H9 (cell line): ENCODE data around the gene CTSA. TPM values are rescaled to one million over a fixed set of nuclear protein-coding genes. Genes with fewer than 3 reads are reported as not detected.

Experiments used
- DNase-seq: peaks from one replicate; pipeline ENCODE4 v3.0.0-alpha.2; 2017
- H2AFZ ChIP-seq: one replicate; pipeline ENCODE4 v1.6.1; 2013; ENCODE audit warnings: mild to moderate bottlenecking, low read length, control low read depth, moderate library complexity
- H2AK5ac ChIP-seq: 2 replicates; pipeline ENCODE4 v1.6.1; 2013; ENCODE audit warnings: low read length, control low read depth, mixed read lengths; ENCODE audit not compliant: insufficient read length
- H2BK120ac ChIP-seq: one replicate; pipeline ENCODE4 v1.6.1; 2013; ENCODE audit warnings: low read depth, mild to moderate bottlenecking, low read length, control low read depth, inconsistent platforms; ENCODE audit not compliant: poor library complexity, severe bottlenecking
- H2BK12ac ChIP-seq: 2 replicates; pipeline ENCODE4 v1.6.1; 2013; ENCODE audit warnings: low read length, control low read depth, mixed read lengths, low read depth; ENCODE audit not compliant: insufficient read length
- H2BK15ac ChIP-seq: 2 replicates; pipeline ENCODE4 v1.6.1; 2013; ENCODE audit warnings: low read depth, low read length, control low read depth
- H2BK20ac ChIP-seq: one replicate; pipeline ENCODE4 v1.6.1; 2013; ENCODE audit warnings: low read depth, mild to moderate bottlenecking, low read length, control low read depth, inconsistent platforms; ENCODE audit not compliant: poor library complexity, severe bottlenecking
- H2BK5ac ChIP-seq: 2 replicates; pipeline ENCODE4 v1.6.1; 2013; ENCODE audit warnings: low read length, control low read depth, mixed read lengths; ENCODE audit not compliant: insufficient read length
- H3K14ac ChIP-seq: 2 replicates; pipeline ENCODE4 v1.6.1; 2013; ENCODE audit warnings: low read length, control low read depth; ENCODE audit not compliant: insufficient read depth
- H3K18ac ChIP-seq: 2 replicates; pipeline ENCODE4 v1.6.1; 2013; ENCODE audit warnings: low read depth, mild to moderate bottlenecking, mixed read lengths, low read length, control low read depth; ENCODE audit not compliant: insufficient read length
- H3K23ac ChIP-seq: 2 replicates; pipeline ENCODE4 v1.6.1; 2013; ENCODE audit warnings: low read length, control low read depth, mixed read lengths, low read depth; ENCODE audit not compliant: insufficient read length
- H3K23me2 ChIP-seq: 2 replicates; pipeline ENCODE4 v1.6.1; 2013; ENCODE audit warnings: low read depth, mild to moderate bottlenecking, mixed read lengths, low read length, control low read depth; ENCODE audit not compliant: insufficient read length, poor library complexity, severe bottlenecking
- H3K27ac ChIP-seq: 2 replicates; pipeline ENCODE4 v1.5.1; 2013; ENCODE audit warnings: low read length, control low read depth, mixed read lengths, low read depth; ENCODE audit not compliant: insufficient read length
- H3K27me3 ChIP-seq: 2 replicates; pipeline ENCODE4 v1.6.1; 2013; ENCODE audit warnings: low read length, control low read depth, inconsistent platforms; ENCODE audit not compliant: insufficient read depth
- H3K4ac ChIP-seq: 2 replicates; pipeline ENCODE4 v1.6.1; 2013; ENCODE audit warnings: low read depth, mild to moderate bottlenecking, control low read depth, inconsistent platforms, low read length, moderate library complexity
- H3K4me1 ChIP-seq: 2 replicates; pipeline ENCODE4 v1.6.1; 2013; ENCODE audit warnings: low read length, control low read depth, inconsistent platforms; ENCODE audit not compliant: insufficient read depth
- H3K4me2 ChIP-seq: 2 replicates; pipeline ENCODE4 v1.6.1; 2013; ENCODE audit warnings: low read length, control low read depth, mixed read lengths; ENCODE audit not compliant: insufficient read length, insufficient read depth
- H3K56ac ChIP-seq: 2 replicates; pipeline ENCODE4 v1.6.1; 2013; ENCODE audit warnings: low read depth, mild to moderate bottlenecking, mixed read lengths, low read length, control low read depth; ENCODE audit not compliant: insufficient read length
- H3K79me1 ChIP-seq: 2 replicates; pipeline ENCODE4 v1.6.1; 2013; ENCODE audit warnings: low read depth, mild to moderate bottlenecking, moderate library complexity, low read length, control low read depth, inconsistent platforms; ENCODE audit not compliant: insufficient read depth, poor library complexity, severe bottlenecking
- H3K79me2 ChIP-seq: 2 replicates; pipeline ENCODE4 v1.6.1; 2013; ENCODE audit warnings: low read length, control low read depth, inconsistent platforms; ENCODE audit not compliant: insufficient read depth
- H3K9ac ChIP-seq: 2 replicates; pipeline ENCODE4 v1.6.1; 2013; ENCODE audit warnings: low read length, control low read depth, mixed read lengths; ENCODE audit not compliant: insufficient read length; ENCODE audit errors: extremely low read depth
- H3K9me3 ChIP-seq: one replicate; pipeline ENCODE4 v1.6.1; 2013; ENCODE audit warnings: low read depth, low read length, inconsistent platforms; ENCODE audit not compliant: control insufficient read depth
- H3T11ph ChIP-seq: one replicate; pipeline ENCODE4 v1.6.1; 2013; ENCODE audit warnings: mild to moderate bottlenecking, low read length, control low read depth, inconsistent platforms
- H4K20me1 ChIP-seq: one replicate; pipeline ENCODE4 v1.6.1; 2013; ENCODE audit not compliant: control insufficient read depth, insufficient read length, insufficient read depth
- H4K5ac ChIP-seq: 2 replicates; pipeline ENCODE4 v1.6.1; 2013; ENCODE audit warnings: low read depth, mild to moderate bottlenecking, mixed read lengths, low read length, control low read depth; ENCODE audit not compliant: insufficient read length
- H4K8ac ChIP-seq: replicated peaks from 2 replicates; pipeline ENCODE4 v1.6.1; 2013; ENCODE audit warnings: low read length, control low read depth, mixed read lengths, low read depth; ENCODE audit not compliant: insufficient read length
- H4K91ac ChIP-seq: 2 replicates; pipeline ENCODE4 v1.6.1; 2013; ENCODE audit warnings: low read depth, mild to moderate bottlenecking, moderate library complexity, mixed read lengths, low read length, control low read depth; ENCODE audit not compliant: insufficient read length
- H3K27ac Mint-ChIP-seq, 3 experiments: 2 replicates in 2 of 3; 3 replicates in 1 of 3; pipeline ENCODE4 v1.8.0; 2020 to 2021; ENCODE audit warnings: mixed read lengths in 3 of 3, mild to moderate bottlenecking in 1 of 3, moderate library complexity in 1 of 3
- H3K27me3 Mint-ChIP-seq: 2 replicates; pipeline ENCODE4 v1.8.0; 2021; ENCODE audit warnings: low read depth, mild to moderate bottlenecking, moderate library complexity, mixed read lengths
- H3K36me3 Mint-ChIP-seq, 3 experiments: 2 replicates in 2 of 3; 3 replicates in 1 of 3; pipeline ENCODE4 v1.8.0; 2020 to 2021; ENCODE audit warnings: low read depth in 3 of 3, mixed read lengths in 3 of 3; ENCODE audit not compliant: insufficient read depth in 1 of 3
- H3K4me1 Mint-ChIP-seq, 2 experiments: 2 replicates each; pipeline ENCODE4 v1.8.0; 2020; ENCODE audit warnings: mixed read lengths in 2 of 2
- H3K4me3 Mint-ChIP-seq, 2 experiments: 2 replicates in 1 of 2; 3 replicates in 1 of 2; pipeline ENCODE4 v1.8.0; 2020 to 2021; ENCODE audit warnings: mild to moderate bottlenecking in 2 of 2, mixed read lengths in 2 of 2, moderate library complexity in 1 of 2
- H3K9me3 Mint-ChIP-seq, 2 experiments: 2 replicates in 1 of 2; 3 replicates in 1 of 2; pipeline ENCODE4 v1.8.0; 2020; ENCODE audit warnings: mild to moderate bottlenecking in 2 of 2, mixed read lengths in 2 of 2, moderate library complexity in 1 of 2
- WGBS: extraction: QIAGEN DNeasy Blood & Tissue Kit; methylation state at CpG from one replicate; pipeline ENCODE4 v1.1.7; 2013; ENCODE audit warnings: missing lambda C conversion rate, low lambda C conversion rate, mixed read lengths; ENCODE audit not compliant: insufficient read length; ENCODE audit errors: extremely low coverage; 5-methylcytosine and 5-hydroxymethylcytosine counted together
- total RNA-seq: library from RNA; stranded (reverse); gene quantifications from 2 replicates; pipeline ENCODE4 v1.2.1, GENCODE V29; 2021
- TF ChIP-seq, protein P1 (sequence below): fragments of 200-600 bp; sonication (generic); conservative IDR thresholded peaks from 3 replicates; pipeline ENCODE4 v1.8.0; 2021; ENCODE audit warnings: antibody characterized with exemption, mild to moderate bottlenecking

The CTSA gene
- total RNA-seq, 1 experiment from 2014 or later, result 64.4 TPM

DNA sequence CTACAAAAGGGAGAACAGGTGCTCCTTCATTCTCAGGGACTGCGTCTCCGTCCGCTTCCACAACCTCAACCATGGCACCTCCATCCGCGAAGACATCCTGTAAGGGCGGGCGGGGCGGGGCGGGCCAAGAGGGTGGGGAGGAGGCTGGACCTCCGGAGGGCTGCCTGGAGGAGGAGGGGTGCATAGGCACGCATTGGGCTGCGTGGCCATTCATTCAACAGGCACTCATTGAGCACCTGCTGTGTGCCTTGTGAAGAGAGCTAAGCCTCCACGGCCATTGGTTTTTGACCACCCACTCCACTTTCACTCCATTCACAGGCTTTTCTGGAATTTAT lies 33.3 kb upstream of the CTSA start:
- H3K79me2 ChIP-seq, result peaks cover 3% of the 10 kb centered on the region; the same call in 1 of the 2 replicates
- peaks cover 5% of the 10 kb centered on the region for H3K23me2 ChIP-seq
- no peak overlapping the region for H4K8ac ChIP-seq
- no peaks in the 10 kb centered on the region for H3K9me3 ChIP-seq
- no peak overlapping the region for H3K14ac ChIP-seq
- no peaks in the 10 kb centered on the region for H3K27me3 ChIP-seq
- peak overlapping the region; percentile 97 for H3K4me2 ChIP-seq
- H2BK20ac ChIP-seq, result no peak overlapping the region
- peaks cover 14% of the 10 kb centered on the region; the same call in 1 of the 2 replicates for H3K4me1 ChIP-seq
- TF ChIP-seq, protein P1, sequence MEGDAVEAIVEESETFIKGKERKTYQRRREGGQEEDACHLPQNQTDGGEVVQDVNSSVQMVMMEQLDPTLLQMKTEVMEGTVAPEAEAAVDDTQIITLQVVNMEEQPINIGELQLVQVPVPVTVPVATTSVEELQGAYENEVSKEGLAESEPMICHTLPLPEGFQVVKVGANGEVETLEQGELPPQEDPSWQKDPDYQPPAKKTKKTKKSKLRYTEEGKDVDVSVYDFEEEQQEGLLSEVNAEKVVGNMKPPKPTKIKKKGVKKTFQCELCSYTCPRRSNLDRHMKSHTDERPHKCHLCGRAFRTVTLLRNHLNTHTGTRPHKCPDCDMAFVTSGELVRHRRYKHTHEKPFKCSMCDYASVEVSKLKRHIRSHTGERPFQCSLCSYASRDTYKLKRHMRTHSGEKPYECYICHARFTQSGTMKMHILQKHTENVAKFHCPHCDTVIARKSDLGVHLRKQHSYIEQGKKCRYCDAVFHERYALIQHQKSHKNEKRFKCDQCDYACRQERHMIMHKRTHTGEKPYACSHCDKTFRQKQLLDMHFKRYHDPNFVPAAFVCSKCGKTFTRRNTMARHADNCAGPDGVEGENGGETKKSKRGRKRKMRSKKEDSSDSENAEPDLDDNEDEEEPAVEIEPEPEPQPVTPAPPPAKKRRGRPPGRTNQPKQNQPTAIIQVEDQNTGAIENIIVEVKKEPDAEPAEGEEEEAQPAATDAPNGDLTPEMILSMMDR, result no peak
- no peak overlapping the region for H2AK5ac ChIP-seq
- no peak overlapping the region for H3K18ac ChIP-seq
- Mint-ChIP-seq H3K4me1 (peaks cover 50 to 55% of the 10 kb centered on the region in 2 experiments), H3K9me3 (no peaks in the 10 kb centered on the region), H3K27me3 (no peaks in the 10 kb centered on the region), H3K27ac (peak overlapping the region; percentile 95 to 99 (median 96)), H3K36me3 (peaks cover 5 to 8% (median 6%) of the 10 kb centered on the region in 3 experiments; a peak in 5 of 7 replicates), H3K4me3 (peak overlapping the region; percentile 90 to 93)
- no peak overlapping the region for H3K9ac ChIP-seq
- H2BK12ac ChIP-seq, result no peak overlapping the region
- H3K56ac ChIP-seq, result no peak overlapping the region
- no peak overlapping the region for H3K4ac ChIP-seq
- no peak overlapping the region for H3T11ph ChIP-seq
- peak; percentile 89 for DNase-seq
- no peak overlapping the region for H3K23ac ChIP-seq
- no CpG with 5 or more reads among the region's 13 CpGs for WGBS
- H2BK120ac ChIP-seq, result no peak overlapping the region
- no peak overlapping the region for H2AFZ ChIP-seq
- no peak overlapping the region for H3K27ac ChIP-seq
- no peak overlapping the region for H4K91ac ChIP-seq
- no peak overlapping the region for H2BK15ac ChIP-seq
- H3K79me1 ChIP-seq, result no peaks in the 10 kb centered on the region
- peaks cover 2% of the 10 kb centered on the region for H4K20me1 ChIP-seq
- no peak overlapping the region for H4K5ac ChIP-seq
- H2BK5ac ChIP-seq, result no peak overlapping the region
